CD14-positive monocyte (primary cell): ENCODE measurements around the gene RASIP1. TPM values are rescaled to one million over a fixed set of nuclear protein-coding genes. Genes with fewer than 3 reads are reported as not detected.

Experiments used
- DNase-seq, 3 donors: peaks; one replicate each; pipeline ENCODE4 v3.0.0-alpha.2; 2011 to 2022
- H2AFZ ChIP-seq: 2 replicates; pipeline ENCODE4 v1.6.0; 2012; ENCODE audit warnings: mild to moderate bottlenecking, low read depth, low read length, inconsistent platforms; ENCODE audit not compliant: insufficient read depth, poor library complexity, severe bottlenecking
- H3K27ac ChIP-seq, 2 donors: 1 replicate in 1 of 2; 2 replicates in 1 of 2; pipeline ENCODE4 v1.5.1; 2012 to 2013; ENCODE audit warnings: low read length in 2 of 2, control low read depth in 1 of 2, inconsistent platforms in 1 of 2, low read depth in 1 of 2, mild to moderate bottlenecking in 1 of 2
- H3K27me3 ChIP-seq, 2 donors: one replicate each; pipeline versions ENCODE4 v1.6.0 to v1.6.1; 2011 to 2013; ENCODE audit warnings: low read length in 2 of 2; ENCODE audit not compliant: control insufficient read depth in 2 of 2, insufficient read depth in 2 of 2
- H3K36me3 ChIP-seq, 2 donors: replicated peaks in 1 of 2; 1 replicate in 1 of 2; 2 replicates in 1 of 2; pipeline versions ENCODE4 v1.5.1 to v1.6.1; 2012 to 2013; ENCODE audit warnings: low read length in 2 of 2, control low read depth in 1 of 2, inconsistent platforms in 1 of 2, mild to moderate bottlenecking in 1 of 2; ENCODE audit not compliant: insufficient read depth in 2 of 2, control insufficient read depth in 1 of 2
- H3K4me1 ChIP-seq, 2 donors: 1 replicate in 1 of 2; 2 replicates in 1 of 2; pipeline versions ENCODE4 v1.5.1 to v1.6.1; 2012 to 2013; ENCODE audit warnings: low read length in 2 of 2, control low read depth in 1 of 2, inconsistent platforms in 1 of 2, mild to moderate bottlenecking in 1 of 2, moderate library complexity in 1 of 2; ENCODE audit not compliant: insufficient read depth in 2 of 2, control insufficient read depth in 1 of 2
- H3K4me2 ChIP-seq: replicated peaks from 2 replicates; pipeline ENCODE3; 2012; ENCODE audit warnings: low read length, moderate library complexity, mild to moderate bottlenecking; ENCODE audit not compliant: poor library complexity, severe bottlenecking; ENCODE audit errors: extremely low read depth
- H3K4me3 ChIP-seq, 3 experiments: fragments of 200-600 bp in 1 of 3; sonication (generic) in 1 of 3; replicated peaks in 1 of 3; 1 replicate in 2 of 3; 2 replicates in 1 of 3; pipeline ENCODE4 v1.5.1; 2011 to 2013; ENCODE audit warnings: low read length in 3 of 3, mild to moderate bottlenecking in 3 of 3, control low read depth in 2 of 3, low read depth in 2 of 3, inconsistent platforms in 1 of 3, moderate library complexity in 1 of 3
- H3K79me2 ChIP-seq: 2 replicates; pipeline ENCODE4 v1.6.0; 2012; ENCODE audit warnings: mild to moderate bottlenecking, control low read depth, inconsistent platforms, low read length, moderate library complexity; ENCODE audit not compliant: insufficient read depth
- H3K9ac ChIP-seq: 2 replicates; pipeline ENCODE4 v1.6.0; 2017; ENCODE audit warnings: low read length, mild to moderate bottlenecking; ENCODE audit not compliant: insufficient read depth, poor library complexity, severe bottlenecking
- H3K9me3 ChIP-seq, 2 donors: replicated peaks in 1 of 2; 1 replicate in 1 of 2; 2 replicates in 1 of 2; pipeline versions ENCODE4 v1.5.1 to v1.6.1; 2012 to 2013; ENCODE audit warnings: low read length in 2 of 2, control low read depth in 1 of 2; ENCODE audit not compliant: control insufficient read depth in 1 of 2, insufficient read depth in 1 of 2
- H4K20me1 ChIP-seq: 2 replicates; pipeline ENCODE4 v1.6.0; 2012; ENCODE audit warnings: mild to moderate bottlenecking, low read length, control low read depth, moderate library complexity; ENCODE audit not compliant: insufficient read depth
- H3K27ac Mint-ChIP-seq, 7 donors: one replicate each; pipeline ENCODE4 v1.8.0; 2020; ENCODE audit warnings: mild to moderate bottlenecking in 7 of 7, mixed read lengths in 7 of 7, moderate library complexity in 6 of 7, inconsistent platforms in 2 of 7
- H3K27me3 Mint-ChIP-seq, 3 donors: one replicate each; pipeline ENCODE4 v1.8.0; 2021 to 2022; ENCODE audit warnings: low read depth in 3 of 3, mild to moderate bottlenecking in 3 of 3, mixed read lengths in 3 of 3, moderate library complexity in 3 of 3, inconsistent platforms in 1 of 3
- H3K36me3 Mint-ChIP-seq, 2 donors: one replicate each; pipeline ENCODE4 v1.8.0; 2020; ENCODE audit warnings: mixed read lengths in 2 of 2, inconsistent platforms in 1 of 2, mild to moderate bottlenecking in 1 of 2
- H3K4me1 Mint-ChIP-seq: one replicate; pipeline ENCODE4 v1.8.0; 2020; ENCODE audit warnings: mild to moderate bottlenecking, mixed read lengths
- H3K4me3 Mint-ChIP-seq, 2 donors: one replicate each; pipeline ENCODE4 v1.8.0; 2020; ENCODE audit warnings: mild to moderate bottlenecking in 2 of 2, mixed read lengths in 2 of 2, moderate library complexity in 1 of 2
- H3K9me3 Mint-ChIP-seq, 7 donors: one replicate each; pipeline ENCODE4 v1.8.0; 2020 to 2022; ENCODE audit warnings: mixed read lengths in 7 of 7, mild to moderate bottlenecking in 6 of 7, moderate library complexity in 6 of 7, inconsistent platforms in 2 of 7
- CTCF ChIP-seq: fragments of 200-600 bp; IDR thresholded peaks from one replicate; pipeline ENCODE4 v1.8.0; 2022; ENCODE audit warnings: antibody characterized with exemption, mild to moderate bottlenecking
- WGBS: methylation state at CpG from one replicate; pipeline ENCODE4 v1.1.5; 2013; ENCODE audit warnings: missing lambda C conversion rate; ENCODE audit not compliant: insufficient coverage; 5-methylcytosine and 5-hydroxymethylcytosine counted together
- intact Hi-C, 2 donors: fragments of 100-400 bp; cut with micrococcal nuclease; formaldehyde crosslinking; loops; one replicate each; pipeline versions ENCODE4 v1.15.0 to v1.15.1; 2023
- polyA plus RNA-seq, 3 donors: library from polyadenylated mRNA; depleted of rRNA in 1 of 3; unstranded in 2 of 3; stranded (reverse) in 1 of 3; fragments of 300-500 nt in 2 of 3; fragments of >200 nt in 1 of 3; fragmentation: Illumina TruSeq in 2 of 3; gene quantifications; 1 replicate in 2 of 3; 2 replicates in 1 of 3; pipeline ENCODE4 v1.2.3, GENCODE V29; 2012 to 2021

Gene RASIP1
- polyA plus RNA-seq, 3 donors, result 1.2 TPM; not detected in 2

- Histone ChIP-seq H3K9ac (no peak overlapping the region), H3K4me1 (peaks cover 0 to 7% of the 10 kb centered on the region in 2 donors), H2AFZ (peak overlapping the region; percentile 52), H3K79me2 (no peaks in the 10 kb centered on the region), H3K36me3 (no peaks in the 10 kb centered on the region), H3K4me2 (no peak overlapping the region), H3K4me3 (no peak overlapping the region), H3K9me3 (no peaks in the 10 kb centered on the region), H3K27ac (no peak overlapping the region), H4K20me1 (no peaks in the 10 kb centered on the region), H3K27me3 (no peaks in the 10 kb centered on the region)
- Mint-ChIP-seq H3K27ac (peak overlapping the region in 4 of 7 donors; percentile 14 to 72 (median 45)), H3K36me3 (no peaks in the 10 kb centered on the region), H3K4me3 (peak overlapping the region in 1 of 2 donors; percentile 70), H3K9me3 (no peaks in the 10 kb centered on the region), H3K4me1 (peaks cover 8% of the 10 kb centered on the region), H3K27me3 (peaks cover 2 to 4% (median 3%) of the 10 kb centered on the region in 3 donors)
- intact Hi-C loops, result loop anchor here (1.0 to 5.0 kb wide), 2 partner anchors 29 to 33 kb away; partner anchors contain the start of gene CA11 (in 1 of the 2)
- WGBS, result 41% methylated on average over 26 of the region's 28 CpGs
- peak; percentile 80 for TF ChIP-seq CTCF
- peak; percentile 69 to 76 (median 74) for DNase-seq
These were observed 65.2 kb downstream of the RASIP1 start for GRCh38 chr19:48674921-48675824.

- H3K27me3 ChIP-seq, result no peaks in the 10 kb centered on the region
- no peak overlapping the region for H3K4me3 Mint-ChIP-seq
- no peaks in the 10 kb centered on the region for H3K79me2 ChIP-seq
- H3K27me3 Mint-ChIP-seq, result peaks cover 2 to 4% (median 3%) of the 10 kb centered on the region in 3 donors
- H3K27ac Mint-ChIP-seq, result no peak overlapping the region
- TF ChIP-seq CTCF, result no peak
- no peak overlapping the region for H3K4me3 ChIP-seq
- H3K9me3 ChIP-seq, result no peaks in the 10 kb centered on the region
- no peak overlapping the region for H3K27ac ChIP-seq
- H3K4me1 ChIP-seq, result peaks cover 0 to 7% of the 10 kb centered on the region in 2 donors
- no peak overlapping the region for H3K9ac ChIP-seq
- no peak overlapping the region for H2AFZ ChIP-seq
- no peaks in the 10 kb centered on the region for H3K36me3 Mint-ChIP-seq
- H3K9me3 Mint-ChIP-seq, result peaks cover 0 to 7% (median 4%) of the 10 kb centered on the region in 7 donors
- intact Hi-C loops, result no loop called here
- H3K4me2 ChIP-seq, result no peak overlapping the region
- H3K36me3 ChIP-seq, result no peaks in the 10 kb centered on the region
- DNase-seq, result no peak
- peaks cover 8% of the 10 kb centered on the region for H3K4me1 Mint-ChIP-seq
- 87% methylated on average over 11 of the region's 19 CpGs for WGBS
- H4K20me1 ChIP-seq, result no peaks in the 10 kb centered on the region
These were observed 66.1 kb downstream of the RASIP1 start for GRCh38 chr19:48674216-48674809.
